HCT116 (cell line): ENCODE results near the gene MEPCE. TPM values are rescaled to one million over a fixed set of nuclear protein-coding genes. Genes with fewer than 3 reads are reported as not detected.

Experiments
- ATAC-seq: fragments of 200-7000 bp; cut with Tn5 transposase; 2 replicates; pipeline ENCODE4 v1.9.1; 2020; ENCODE audit warnings: mild to moderate bottlenecking, moderate library complexity
- BruUV-seq: library from RNA; stranded (reverse); fragments of 400-500 nt; replicated peaks from 2 replicates; lab custom pipeline; 2021; lab: Mats Ljungman, UMichigan
- CTCF ChIA-PET: fragments of 300-600 bp; sonication (Branson Sonifier 250); formaldehyde crosslinking; loops from one replicate; lab custom pipeline; 2021; ENCODE audit warnings: antibody characterized with exemption; lab: Charles Lee
- POLR2A ChIA-PET: fragments of 300-600, 350-600 bp; sonication (Branson Sonifier 250); formaldehyde crosslinking; loops from one replicate; lab custom pipeline; 2021; ENCODE audit warnings: antibody characterized with exemption; lab: Charles Lee
- RAD21 ChIA-PET, 2 experiments: fragments of 300-600 bp; sonication (Branson Sonifier 250); formaldehyde crosslinking; loops; one replicate each; lab custom pipeline; 2023; ENCODE audit warnings: low total read pairs in 2 of 2; ENCODE audit not compliant: uncharacterized antibody in 2 of 2, unreplicated experiment in 2 of 2, low non-redundant PET in 1 of 2; lab: Charles Lee
- DNase-seq: peaks from one replicate; pipeline ENCODE4 v3.0.0-alpha.2; 2010; ENCODE audit warnings: low read depth, low spot score
- H2AFZ ChIP-seq: fragments of 200-600 bp; shearing (Covaris generic), sonication (generic); 2 replicates; pipeline ENCODE4 v1.6.1; 2017; ENCODE audit warnings: low read depth, mixed run types, mixed read lengths, antibody characterized with exemption, low read length; ENCODE audit not compliant: poor library complexity, severe bottlenecking
- H3K27ac ChIP-seq: 2 replicates; pipeline ENCODE4 v1.5.1; 2012; ENCODE audit warnings: low read depth, low read length
- H3K27me3 ChIP-seq: fragments of 200-600 bp; sonication (generic); 2 replicates; pipeline ENCODE4 v1.6.1; 2016; ENCODE audit warnings: mixed run types, low read length, mixed read lengths; ENCODE audit not compliant: insufficient read depth
- H3K36me3 ChIP-seq, 2 experiments: fragments of 200-500 bp in 1 of 2; fragments of 200-600 bp in 1 of 2; sonication (Bioruptor generic) in 1 of 2; sonication (generic) in 1 of 2; 2 replicates each; pipeline versions ENCODE4 v1.5.1 to v1.6.1; 2014 to 2016; ENCODE audit warnings: low read length in 2 of 2, inconsistent platforms in 1 of 2, mixed read lengths in 1 of 2, mixed run types in 1 of 2; ENCODE audit not compliant: insufficient read depth in 2 of 2, control insufficient read depth in 1 of 2
- H3K4me1 ChIP-seq, 2 experiments: fragments of 200-600 bp in 1 of 2; sonication (generic) in 1 of 2; 2 replicates each; pipeline versions ENCODE4 v1.5.1 to v1.6.1; 2012 to 2017; ENCODE audit warnings: low read length in 2 of 2, inconsistent platforms in 1 of 2, mild to moderate bottlenecking in 1 of 2, mixed read lengths in 1 of 2, mixed run types in 1 of 2, moderate library complexity in 1 of 2; ENCODE audit not compliant: insufficient read depth in 2 of 2, control insufficient read depth in 1 of 2
- H3K4me2 ChIP-seq: fragments of 200-600 bp; sonication (generic); 2 replicates; pipeline ENCODE4 v1.6.1; 2017; ENCODE audit warnings: mixed run types, low read length, mixed read lengths
- H3K4me3 ChIP-seq, 2 experiments: fragments of 200-600 bp in 1 of 2; sonication (generic) in 1 of 2; replicated peaks in 1 of 2; 2 replicates each; pipeline ENCODE4 v1.5.1; 2011 to 2016; ENCODE audit warnings: low read length in 2 of 2, control low read depth in 1 of 2, low read depth in 1 of 2, mild to moderate bottlenecking in 1 of 2, mixed read lengths in 1 of 2, mixed run types in 1 of 2
- H3K79me2 ChIP-seq: fragments of 200-600 bp; sonication (generic); 2 replicates; pipeline ENCODE4 v1.6.1; 2017; ENCODE audit warnings: mild to moderate bottlenecking, mixed run types, low read length, moderate library complexity, mixed read lengths; ENCODE audit not compliant: insufficient read depth
- H3K9ac ChIP-seq: fragments of 200-600 bp; sonication (generic); 2 replicates; pipeline ENCODE4 v1.6.1; 2016; ENCODE audit warnings: low read length, mixed read lengths
- H3K9me2 ChIP-seq: fragments of 200-600 bp; sonication (generic), shearing (Covaris generic); 2 replicates; pipeline ENCODE4 v1.6.1; 2017; ENCODE audit warnings: mixed run types, mild to moderate bottlenecking, moderate library complexity; ENCODE audit not compliant: insufficient read depth
- H3K9me3 ChIP-seq, 2 experiments: fragments of 200-500 bp in 1 of 2; fragments of 200-600 bp in 1 of 2; sonication (Bioruptor generic) in 1 of 2; sonication (generic) in 1 of 2; 2 replicates each; pipeline ENCODE4 v1.6.1; 2014 to 2017; ENCODE audit warnings: low read length in 2 of 2, mixed read lengths in 2 of 2, inconsistent platforms in 1 of 2, low read depth in 1 of 2, mild to moderate bottlenecking in 1 of 2, mixed run types in 1 of 2, moderate library complexity in 1 of 2; ENCODE audit not compliant: control insufficient read depth in 1 of 2, insufficient read depth in 1 of 2
- H4K20me1 ChIP-seq: fragments of 200-600 bp; sonication (generic), shearing (Covaris generic); 2 replicates; pipeline ENCODE4 v1.6.1; 2017; ENCODE audit warnings: mixed run types, mild to moderate bottlenecking, moderate library complexity; ENCODE audit not compliant: insufficient read depth
- ATF3 ChIP-seq: IDR thresholded peaks from 2 replicates; pipeline ENCODE4 v1.6.1; 2012
- CTCF ChIP-seq, 3 experiments: fragments of 200-600 bp in 1 of 3; sonication (generic) in 1 of 3; IDR thresholded peaks in 2 of 3; conservative IDR thresholded peaks in 1 of 3; 2 replicates each; pipeline ENCODE4 v1.5.1; 2012 to 2017; ENCODE audit warnings: low read depth in 2 of 3, low read length in 2 of 3, antibody characterized with exemption in 1 of 3, borderline replicate concordance in 1 of 3, control low read depth in 1 of 3, mild to moderate bottlenecking in 1 of 3, mixed read lengths in 1 of 3, mixed run types in 1 of 3, moderate library complexity in 1 of 3; ENCODE audit not compliant: insufficient read depth in 1 of 3
- ELF1 ChIP-seq: IDR thresholded peaks from 2 replicates; pipeline ENCODE4 v1.6.1; 2012; ENCODE audit warnings: low read depth, borderline replicate concordance
- FOSL1 ChIP-seq: IDR thresholded peaks from 2 replicates; pipeline ENCODE4 v1.6.1; 2012; ENCODE audit warnings: low read depth
- JUND ChIP-seq: IDR thresholded peaks from 2 replicates; pipeline ENCODE4 v1.6.1; 2012
- MAX ChIP-seq: IDR thresholded peaks from 2 replicates; pipeline ENCODE4 v1.6.1; 2012
- POLR2A ChIP-seq: IDR thresholded peaks from 2 replicates; pipeline ENCODE4 v1.7.0; 2011; ENCODE audit warnings: borderline replicate concordance; ENCODE audit not compliant: insufficient read depth, insufficient read length; ENCODE audit errors: extremely low read depth
- RAD21 ChIP-seq: IDR thresholded peaks from 2 replicates; pipeline ENCODE4 v1.6.1; 2012; ENCODE audit warnings: low read depth, mild to moderate bottlenecking
- REST ChIP-seq: IDR thresholded peaks from 2 replicates; pipeline ENCODE4 v1.6.1; 2012; ENCODE audit warnings: low read depth
- ZFX ChIP-seq: fragments of 450-650 bp; IDR thresholded peaks from 2 replicates; pipeline ENCODE4 v1.6.1; 2017
- ZNF274 ChIP-seq: fragments of 200-500 bp; sonication (Bioruptor generic); IDR thresholded peaks from 2 replicates; pipeline ENCODE4 v1.6.1; 2014; ENCODE audit warnings: mild to moderate bottlenecking, low read depth, low read length, inconsistent platforms
- intact Hi-C: fragments of 100-400 bp; cut with micrococcal nuclease; formaldehyde crosslinking; loops from 2 replicates; pipeline ENCODE4 v1.10.0; 2022
- total RNA-seq: library from RNA; stranded (reverse); gene quantifications from one replicate; pipeline ENCODE4 v1.2.1, GENCODE V29; 2021; ENCODE audit not compliant: unreplicated experiment
- TF ChIP-seq, protein P1 (sequence below): IDR thresholded peaks from 2 replicates; pipeline ENCODE4 v1.6.1; 2011; ENCODE audit warnings: mild to moderate bottlenecking, low read length, moderate library complexity; ENCODE audit not compliant: insufficient replicate concordance; ENCODE audit errors: extremely low read depth

Gene MEPCE
- total RNA-seq, 1 experiment from 2014 or later: 44.4 TPM

DNA sequence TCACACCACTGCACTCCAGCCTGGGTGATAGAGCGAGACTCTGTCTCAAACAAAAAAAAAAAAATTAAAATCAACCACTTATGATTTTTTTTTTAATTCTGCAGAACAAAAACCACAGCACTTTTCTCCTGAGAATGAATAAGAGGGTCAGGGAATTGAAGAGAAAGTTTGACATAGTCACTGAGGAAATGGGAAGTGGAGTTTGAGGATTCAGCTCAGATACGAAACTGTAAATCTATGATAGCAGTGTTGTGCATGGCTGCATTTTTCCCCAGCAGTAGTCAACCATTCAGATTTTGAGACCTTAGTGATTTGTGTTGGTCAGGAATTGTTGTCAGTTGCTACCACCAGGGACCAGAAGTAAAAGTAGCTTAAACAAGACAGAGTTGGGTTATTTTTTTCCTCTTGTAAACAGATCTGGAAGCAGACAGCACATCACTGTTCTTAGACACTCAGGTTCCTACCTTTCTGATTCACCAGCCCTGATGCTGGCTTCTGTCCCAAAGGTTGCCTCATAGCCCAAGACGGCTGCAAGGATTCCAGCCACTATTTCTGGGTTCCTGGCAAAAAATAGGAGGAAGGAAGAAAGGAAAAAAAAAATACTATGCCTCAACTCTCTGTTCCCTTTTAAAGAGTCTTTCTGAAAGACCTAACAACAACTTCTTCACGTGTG is 36.3 kb upstream of the MEPCE start:
- intact Hi-C loops: no loop called here
- Histone ChIP-seq H3K9me3 (no peaks in the 10 kb centered on the region), H3K27ac (no peak overlapping the region), H3K36me3 (no peaks in the 10 kb centered on the region), H3K27me3 (no peaks in the 10 kb centered on the region), H2AFZ (no peak overlapping the region), H3K4me2 (no peak overlapping the region), H3K4me1 (no peaks in the 10 kb centered on the region), H3K9ac (no peak overlapping the region), H3K9me2 (no peaks in the 10 kb centered on the region), H3K79me2 (no peaks in the 10 kb centered on the region), H4K20me1 (no peaks in the 10 kb centered on the region), H3K4me3 (no peak overlapping the region)
- DNase-seq: no peak
- RAD21 ChIA-PET: no interaction called here
- POLR2A ChIA-PET: no interaction called here
- TF ChIP-seq, protein P1, sequence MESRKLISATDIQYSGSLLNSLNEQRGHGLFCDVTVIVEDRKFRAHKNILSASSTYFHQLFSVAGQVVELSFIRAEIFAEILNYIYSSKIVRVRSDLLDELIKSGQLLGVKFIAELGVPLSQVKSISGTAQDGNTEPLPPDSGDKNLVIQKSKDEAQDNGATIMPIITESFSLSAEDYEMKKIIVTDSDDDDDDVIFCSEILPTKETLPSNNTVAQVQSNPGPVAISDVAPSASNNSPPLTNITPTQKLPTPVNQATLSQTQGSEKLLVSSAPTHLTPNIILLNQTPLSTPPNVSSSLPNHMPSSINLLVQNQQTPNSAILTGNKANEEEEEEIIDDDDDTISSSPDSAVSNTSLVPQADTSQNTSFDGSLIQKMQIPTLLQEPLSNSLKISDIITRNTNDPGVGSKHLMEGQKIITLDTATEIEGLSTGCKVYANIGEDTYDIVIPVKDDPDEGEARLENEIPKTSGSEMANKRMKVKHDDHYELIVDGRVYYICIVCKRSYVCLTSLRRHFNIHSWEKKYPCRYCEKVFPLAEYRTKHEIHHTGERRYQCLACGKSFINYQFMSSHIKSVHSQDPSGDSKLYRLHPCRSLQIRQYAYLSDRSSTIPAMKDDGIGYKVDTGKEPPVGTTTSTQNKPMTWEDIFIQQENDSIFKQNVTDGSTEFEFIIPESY: no peak
- TF ChIP-seq MAX (no peak), RAD21 (no peak), POLR2A (no peak), ATF3 (no peak), JUND (no peak), ZFX (no peak), REST (no peak), CTCF (IDR thresholded peaks at IDR 0.05 in 2 of 3, conservative IDR thresholded peaks at IDR 0.05 in 1 of 3; ENCODE audit: borderline replicate concordance in 1 of 3, insufficient read depth in 1 of 3, low read depth in 2 of 3, low read length in 2 of 3) (no peak), ZNF274 (no peak), FOSL1 (no peak), ELF1 (no peak)
- CTCF ChIA-PET: interaction anchor here (1.3 kb wide), 1 partner anchor 14 kb away, joined by 5 read pairs; no protein-coding TSS in a partner anchor
- no TSS peak for BruUV-seq
- no peak for ATAC-seq
